Measurements from ENCODE around the gene CDH4. TPM values are rescaled to one million over a fixed set of nuclear protein-coding genes. Genes with fewer than 3 reads are reported as not detected.

Gene CDH4
- total and polyA plus RNA-seq, 2 of the 13 experiments (the other 11 are each of a cell fraction or from before 2014, with no cell fraction given), result not detected

- TF ChIP-seq, protein P1, sequence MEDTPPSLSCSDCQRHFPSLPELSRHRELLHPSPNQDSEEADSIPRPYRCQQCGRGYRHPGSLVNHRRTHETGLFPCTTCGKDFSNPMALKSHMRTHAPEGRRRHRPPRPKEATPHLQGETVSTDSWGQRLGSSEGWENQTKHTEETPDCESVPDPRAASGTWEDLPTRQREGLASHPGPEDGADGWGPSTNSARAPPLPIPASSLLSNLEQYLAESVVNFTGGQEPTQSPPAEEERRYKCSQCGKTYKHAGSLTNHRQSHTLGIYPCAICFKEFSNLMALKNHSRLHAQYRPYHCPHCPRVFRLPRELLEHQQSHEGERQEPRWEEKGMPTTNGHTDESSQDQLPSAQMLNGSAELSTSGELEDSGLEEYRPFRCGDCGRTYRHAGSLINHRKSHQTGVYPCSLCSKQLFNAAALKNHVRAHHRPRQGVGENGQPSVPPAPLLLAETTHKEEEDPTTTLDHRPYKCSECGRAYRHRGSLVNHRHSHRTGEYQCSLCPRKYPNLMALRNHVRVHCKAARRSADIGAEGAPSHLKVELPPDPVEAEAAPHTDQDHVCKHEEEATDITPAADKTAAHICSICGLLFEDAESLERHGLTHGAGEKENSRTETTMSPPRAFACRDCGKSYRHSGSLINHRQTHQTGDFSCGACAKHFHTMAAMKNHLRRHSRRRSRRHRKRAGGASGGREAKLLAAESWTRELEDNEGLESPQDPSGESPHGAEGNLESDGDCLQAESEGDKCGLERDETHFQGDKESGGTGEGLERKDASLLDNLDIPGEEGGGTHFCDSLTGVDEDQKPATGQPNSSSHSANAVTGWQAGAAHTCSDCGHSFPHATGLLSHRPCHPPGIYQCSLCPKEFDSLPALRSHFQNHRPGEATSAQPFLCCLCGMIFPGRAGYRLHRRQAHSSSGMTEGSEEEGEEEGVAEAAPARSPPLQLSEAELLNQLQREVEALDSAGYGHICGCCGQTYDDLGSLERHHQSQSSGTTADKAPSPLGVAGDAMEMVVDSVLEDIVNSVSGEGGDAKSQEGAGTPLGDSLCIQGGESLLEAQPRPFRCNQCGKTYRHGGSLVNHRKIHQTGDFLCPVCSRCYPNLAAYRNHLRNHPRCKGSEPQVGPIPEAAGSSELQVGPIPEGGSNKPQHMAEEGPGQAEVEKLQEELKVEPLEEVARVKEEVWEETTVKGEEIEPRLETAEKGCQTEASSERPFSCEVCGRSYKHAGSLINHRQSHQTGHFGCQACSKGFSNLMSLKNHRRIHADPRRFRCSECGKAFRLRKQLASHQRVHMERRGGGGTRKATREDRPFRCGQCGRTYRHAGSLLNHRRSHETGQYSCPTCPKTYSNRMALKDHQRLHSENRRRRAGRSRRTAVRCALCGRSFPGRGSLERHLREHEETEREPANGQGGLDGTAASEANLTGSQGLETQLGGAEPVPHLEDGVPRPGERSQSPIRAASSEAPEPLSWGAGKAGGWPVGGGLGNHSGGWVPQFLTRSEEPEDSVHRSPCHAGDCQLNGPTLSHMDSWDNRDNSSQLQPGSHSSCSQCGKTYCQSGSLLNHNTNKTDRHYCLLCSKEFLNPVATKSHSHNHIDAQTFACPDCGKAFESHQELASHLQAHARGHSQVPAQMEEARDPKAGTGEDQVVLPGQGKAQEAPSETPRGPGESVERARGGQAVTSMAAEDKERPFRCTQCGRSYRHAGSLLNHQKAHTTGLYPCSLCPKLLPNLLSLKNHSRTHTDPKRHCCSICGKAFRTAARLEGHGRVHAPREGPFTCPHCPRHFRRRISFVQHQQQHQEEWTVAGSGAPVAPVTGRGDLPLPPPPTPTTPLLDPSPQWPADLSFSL (CRISPR knock-in tag; IDR thresholded peaks at IDR 0.05), result no peak
- TF ChIP-seq SMYD3 (CRISPR knock-in tag; IDR thresholded peaks at IDR 0.05), result no peak
These were observed 704.6 kb downstream of the CDH4 start (continued) for GRCh38 chr20:61956396-61957342.

DNA sequence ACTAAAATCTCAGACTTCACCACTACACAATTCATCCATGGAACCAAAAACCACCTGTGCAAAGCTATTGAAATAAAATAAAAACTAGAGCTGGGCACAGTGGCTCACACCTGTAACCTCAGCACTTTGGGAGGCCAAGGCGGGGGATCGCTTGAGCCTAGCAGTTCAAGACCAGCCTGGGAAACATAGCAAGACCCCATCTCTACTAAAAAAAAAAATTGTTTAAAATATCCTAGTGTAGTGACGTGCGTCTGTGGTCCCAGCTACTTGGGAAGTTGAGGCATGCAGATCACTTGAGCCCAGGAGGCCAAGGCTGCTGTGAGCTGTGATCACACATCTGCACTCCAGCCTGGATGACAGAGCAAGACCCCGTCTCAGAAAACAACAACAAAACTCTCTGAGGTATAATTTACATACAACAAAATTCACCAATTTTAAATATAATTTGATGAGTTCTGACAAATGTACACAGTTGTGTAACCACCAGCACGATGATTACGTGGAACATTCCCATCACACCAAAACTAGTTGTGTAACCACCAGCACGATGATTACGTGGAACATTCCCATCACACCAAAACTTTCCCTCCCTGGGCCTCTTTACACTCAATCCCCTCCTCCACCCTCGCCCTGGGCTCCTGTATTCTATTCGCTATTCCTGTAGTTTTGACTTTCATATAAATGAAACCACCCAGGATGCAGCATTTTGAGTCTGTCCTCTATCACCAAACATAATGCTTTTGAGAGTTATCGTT is 706.1 kb downstream of the CDH4 start:
- in situ Hi-C loops (cut with HindIII; ENCODE audit: extremely low pct_ligation_motif_present, low pct_unique_long_range_greater_than_20kb), result no loop called here
- no peak overlapping the region for H3K9ac ChIP-seq (ENCODE audit: insufficient read depth, low read depth, low read length)
- H3K27me3 ChIP-seq (ENCODE audit: control insufficient read depth in 1 of 2, insufficient read depth in 2 of 2, low read length in 2 of 2), result no peaks in the 10 kb centered on the region
- no peaks in the 10 kb centered on the region for H4K20me1 ChIP-seq (ENCODE audit: insufficient read depth, low read length)
- BruUV-seq (replicated peaks), result no TSS peak
- intact Hi-C loops (cut with micrococcal nuclease; ENCODE audit: unreplicated experiment), result no loop called here
- FAIRE-seq (no peak), DNase-seq (ENCODE audit: low spot score) (no peak), ATAC-seq (no peak)
- no peaks in the 10 kb centered on the region for H3K9me3 ChIP-seq (ENCODE audit: low read length)
- POLR2A ChIA-PET, result no interaction called here
- H3K4me3 ChIP-seq (replicated peaks in 1 of 3; ENCODE audit: insufficient read depth in 1 of 3, low read depth in 2 of 3, low read length in 3 of 3), result no peak overlapping the region
- peaks cover 23% of the 10 kb centered on the region for H3K4me1 ChIP-seq (ENCODE audit: insufficient read depth, low read length)
- no peak overlapping the region for H3K4me2 ChIP-seq (ENCODE audit: low read depth, low read length)
- H2AFZ ChIP-seq (ENCODE audit: low read length), result no peak overlapping the region
- no peaks in the 10 kb centered on the region for H3K36me3 ChIP-seq (replicated peaks in 1 of 2; ENCODE audit: control insufficient read depth in 1 of 2, insufficient read depth in 2 of 2, low read length in 2 of 2)
- no peak overlapping the region for H3K27ac ChIP-seq (ENCODE audit: extremely low read length, insufficient read depth, low read length)
- WGBS (ENCODE audit: low lambda C conversion rate), result 65% methylated on average over 12 of the region's 12 CpGs
- H3K79me2 ChIP-seq (ENCODE audit: insufficient read depth, low read length), result no peaks in the 10 kb centered on the region
- CTCF ChIA-PET (ENCODE audit: low intra/inter-chr PET ratio, low total read pairs), result no interaction called here
- no peak for TF ChIP-seq MIXL1 (CRISPR knock-in tag; IDR thresholded peaks at IDR 0.05)
- TF ChIP-seq RXRA (CRISPR knock-in tag; IDR thresholded peaks at IDR 0.05), result no peak
- TF ChIP-seq MED8 (CRISPR knock-in tag; IDR thresholded peaks at IDR 0.05; ENCODE audit: insufficient replicate concordance), result no peak
- no peak for TF ChIP-seq AHR (CRISPR knock-in tag; IDR thresholded peaks at IDR 0.05)
- no peak for TF ChIP-seq PITX1 (CRISPR knock-in tag; IDR thresholded peaks at IDR 0.05)
- no peak for TF ChIP-seq JUND (CRISPR knock-in tag; IDR thresholded peaks at IDR 0.05)
- no peak for TF ChIP-seq HIC2 (CRISPR knock-in tag; IDR thresholded peaks at IDR 0.05; ENCODE audit: low read depth)
- TF ChIP-seq ZNF383 (CRISPR knock-in tag; IDR thresholded peaks at IDR 0.05; ENCODE audit: borderline replicate concordance), result no peak
- TF ChIP-seq ZNF501 (CRISPR knock-in tag; IDR thresholded peaks at IDR 0.05), result no peak
- TF ChIP-seq SP1 (IDR thresholded peaks at IDR 0.05), result no peak
- TF ChIP-seq SP1 (CRISPR knock-in tag; IDR thresholded peaks at IDR 0.05), result no peak
- no peak for TF ChIP-seq REXO4 (CRISPR knock-in tag; IDR thresholded peaks at IDR 0.05; ENCODE audit: borderline replicate concordance)

Data from HepG2 (cell line).